Smooth muscle cell (in vitro differentiated cells): ENCODE data around the gene ESPNL. TPM values are rescaled to one million over a fixed set of nuclear protein-coding genes. Genes with fewer than 3 reads are reported as not detected.

Experiments
- DNase-seq: peaks from one replicate; lab custom pipeline; 2025; ENCODE audit not compliant: unreplicated experiment; lab: John Stamatoyannopoulos, UW
- H2AFZ ChIP-seq: fragments of 200-600 bp; sonication (generic); 2 replicates; pipeline ENCODE4 v1.6.0; 2016; ENCODE audit warnings: antibody characterized with exemption, low read depth, mild to moderate bottlenecking
- H3F3A ChIP-seq: fragments of 200-600 bp; sonication (generic); 2 replicates; pipeline ENCODE4 v1.6.0; 2017; ENCODE audit warnings: antibody characterized with exemption, low read depth
- H3K27ac ChIP-seq: fragments of 200-600 bp; sonication (generic); 2 replicates; pipeline ENCODE4 v1.5.1; 2016; ENCODE audit warnings: low read depth, mild to moderate bottlenecking
- H3K27me3 ChIP-seq: fragments of 200-600 bp; sonication (generic); 2 replicates; pipeline ENCODE4 v1.6.1; 2016; ENCODE audit warnings: low read depth, mild to moderate bottlenecking
- H3K36me3 ChIP-seq: fragments of 200-600 bp; sonication (generic); 2 replicates; pipeline ENCODE4 v1.5.1; 2016; ENCODE audit warnings: low read depth
- H3K4me1 ChIP-seq: fragments of 200-600 bp; sonication (generic); 2 replicates; pipeline ENCODE4 v1.5.1; 2016; ENCODE audit warnings: low read depth
- H3K4me2 ChIP-seq: fragments of 200-600 bp; sonication (generic); 2 replicates; pipeline ENCODE4 v1.6.0; 2016; ENCODE audit warnings: mild to moderate bottlenecking
- H3K4me3 ChIP-seq: fragments of 200-600 bp; sonication (generic); 2 replicates; pipeline ENCODE4 v1.5.1; 2016; ENCODE audit warnings: mild to moderate bottlenecking
- H3K79me2 ChIP-seq: fragments of 200-600 bp; sonication (generic); 2 replicates; pipeline ENCODE4 v1.6.0; 2016; ENCODE audit warnings: low read depth, mild to moderate bottlenecking
- H3K9ac ChIP-seq: fragments of 200-600 bp; sonication (generic); 2 replicates; pipeline ENCODE4 v1.6.0; 2016; ENCODE audit warnings: low read depth
- H3K9me3 ChIP-seq: fragments of 200-600 bp; sonication (generic); replicated peaks from 2 replicates; pipeline ENCODE4 v1.5.1; 2016; ENCODE audit warnings: low read depth
- H4K20me1 ChIP-seq: fragments of 200-600 bp; sonication (generic); 2 replicates; pipeline ENCODE4 v1.6.0; 2016; ENCODE audit warnings: low read depth
- CTCF ChIP-seq: fragments of 200-600 bp; sonication (generic); IDR thresholded peaks from 2 replicates; pipeline ENCODE4 v1.5.1; 2017; ENCODE audit warnings: borderline replicate concordance, mild to moderate bottlenecking, antibody characterized with exemption; ENCODE audit not compliant: insufficient read depth, poor library complexity, severe bottlenecking
- WGBS: methylation state at CpG from one replicate; pipeline ENCODE4 v1.1.7; 2016; ENCODE audit warnings: low lambda C conversion rate; 5-methylcytosine and 5-hydroxymethylcytosine counted together
- polyA plus RNA-seq: library from polyadenylated mRNA; unstranded; fragments of >200 nt; fragmentation: Nextera tagmentation; extraction: Ambion mirVana; gene quantifications from 2 replicates; pipeline ENCODE4 v1.2.1, GENCODE V29; 2016
- total RNA-seq: library from RNA; depleted of rRNA; stranded (reverse); fragments of >200 nt; gene quantifications from 2 replicates; pipeline ENCODE4 v1.2.3, GENCODE V29; 2014

Gene ESPNL
- total and polyA plus RNA-seq, 2 experiments from 2014 or later = 0.04 TPM; not detected in 1

GRCh38 chr2:238151628-238152235, 51.6 kb downstream of the ESPNL start:
- 89% methylated on average over 14 of the region's 16 CpGs for WGBS
- no peak overlapping the region for H2AFZ ChIP-seq

GRCh38 chr2:238152771-238153688, 52.9 kb downstream of the ESPNL start:
- Histone ChIP-seq H2AFZ (no peak overlapping the region), H3K36me3 (no peaks in the 10 kb centered on the region), H3F3A (no peaks in the 10 kb centered on the region), H3K27ac (no peak overlapping the region), H3K4me2 (no peak overlapping the region), H4K20me1 (no peaks in the 10 kb centered on the region), H3K27me3 (peaks cover under 1% of the 10 kb centered on the region), H3K4me3 (no peak overlapping the region), H3K4me1 (no peaks in the 10 kb centered on the region), H3K9ac (no peak overlapping the region), H3K79me2 (no peaks in the 10 kb centered on the region), H3K9me3 (no peaks in the 10 kb centered on the region)
- 88% methylated on average over 21 of the region's 22 CpGs for WGBS
- DNase-seq = no peak
- peak; percentile 33 for TF ChIP-seq CTCF

More at GRCh38 chr2:238151628-238152235, 51.6 kb downstream of the ESPNL start:
- no peak for TF ChIP-seq CTCF
- Histone ChIP-seq H4K20me1 (no peaks in the 10 kb centered on the region), H3K4me3 (no peak overlapping the region), H3K27ac (no peak overlapping the region), H3K27me3 (no peaks in the 10 kb centered on the region), H3K4me2 (no peak overlapping the region), H3K79me2 (no peaks in the 10 kb centered on the region), H3F3A (no peaks in the 10 kb centered on the region), H3K4me1 (no peaks in the 10 kb centered on the region), H3K36me3 (no peaks in the 10 kb centered on the region), H3K9ac (no peak overlapping the region), H3K9me3 (no peaks in the 10 kb centered on the region)
- no peak for DNase-seq

- no peak for TF ChIP-seq CTCF
- H3F3A ChIP-seq = no peaks in the 10 kb centered on the region
- no peak overlapping the region for H3K4me3 ChIP-seq
- no peak overlapping the region for H3K27ac ChIP-seq
- no peaks in the 10 kb centered on the region for H4K20me1 ChIP-seq
- H3K27me3 ChIP-seq = peaks cover 11% of the 10 kb centered on the region
- DNase-seq = no peak
- H2AFZ ChIP-seq = no peak overlapping the region
- no peak overlapping the region for H3K9ac ChIP-seq
- no peaks in the 10 kb centered on the region for H3K9me3 ChIP-seq
- H3K79me2 ChIP-seq = no peaks in the 10 kb centered on the region
- no peak overlapping the region for H3K4me2 ChIP-seq
- WGBS = 95% methylated on average over 10 of the region's 10 CpGs
- no peaks in the 10 kb centered on the region for H3K4me1 ChIP-seq
- no peaks in the 10 kb centered on the region for H3K36me3 ChIP-seq
Measured at GRCh38 chr2:238154570-238154969, 54.4 kb downstream of the ESPNL start.
